PFSK-1 (cell line): ENCODE results near the gene MCM10.

Experiments
- FOXP2 ChIP-seq: optimal IDR thresholded peaks from 2 replicates; pipeline ENCODE3; 2011; ENCODE audit warnings: borderline replicate concordance, control low read depth, inconsistent platforms; ENCODE audit not compliant: insufficient read depth; ENCODE audit errors: extremely low read length, extremely low read depth
- POLR2AphosphoS5 ChIP-seq: IDR thresholded peaks from 2 replicates; pipeline ENCODE4 v1.6.1; 2012; ENCODE audit warnings: low read depth, mild to moderate bottlenecking, control low read depth, low read length, moderate library complexity
- SIN3A ChIP-seq: IDR thresholded peaks from 2 replicates; pipeline ENCODE4 v1.6.1; 2012; ENCODE audit warnings: mild to moderate bottlenecking, low read length, moderate library complexity, borderline replicate concordance; ENCODE audit not compliant: insufficient read depth
- TF ChIP-seq, protein P1 (sequence below), 2 experiments: IDR thresholded peaks; 2 replicates each; pipeline versions ENCODE4 v1.6.1 to v1.8.0; 2011 to 2012; ENCODE audit warnings: low read depth in 2 of 2, low read length in 2 of 2, control low read depth in 1 of 2, inconsistent platforms in 1 of 2, mild to moderate bottlenecking in 1 of 2, moderate library complexity in 1 of 2; ENCODE audit not compliant: insufficient read depth in 1 of 2

DNA sequence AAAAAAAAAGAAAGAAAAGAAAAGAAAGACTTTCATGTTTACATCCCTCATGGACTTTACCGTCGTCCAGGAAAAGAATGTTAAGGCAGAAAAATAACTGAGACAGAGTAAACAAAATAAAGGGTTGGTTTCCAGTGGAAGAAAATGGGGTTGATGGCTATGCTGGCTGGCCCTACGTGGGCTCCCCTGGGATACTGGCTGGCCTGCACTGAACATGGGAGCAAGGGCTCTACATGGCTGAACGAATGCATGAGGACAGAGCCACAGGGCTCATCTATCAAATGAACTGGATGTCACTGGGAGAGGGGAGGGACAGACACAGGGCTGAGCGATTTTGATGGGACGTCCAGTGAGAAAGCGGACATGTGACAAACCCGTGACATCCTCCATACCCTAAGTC, 75.3 kb downstream of the MCM10 start:
- no peak for TF ChIP-seq FOXP2
- TF ChIP-seq POLR2AphosphoS5 = no peak
- no peak for TF ChIP-seq SIN3A
- TF ChIP-seq, protein P1, sequence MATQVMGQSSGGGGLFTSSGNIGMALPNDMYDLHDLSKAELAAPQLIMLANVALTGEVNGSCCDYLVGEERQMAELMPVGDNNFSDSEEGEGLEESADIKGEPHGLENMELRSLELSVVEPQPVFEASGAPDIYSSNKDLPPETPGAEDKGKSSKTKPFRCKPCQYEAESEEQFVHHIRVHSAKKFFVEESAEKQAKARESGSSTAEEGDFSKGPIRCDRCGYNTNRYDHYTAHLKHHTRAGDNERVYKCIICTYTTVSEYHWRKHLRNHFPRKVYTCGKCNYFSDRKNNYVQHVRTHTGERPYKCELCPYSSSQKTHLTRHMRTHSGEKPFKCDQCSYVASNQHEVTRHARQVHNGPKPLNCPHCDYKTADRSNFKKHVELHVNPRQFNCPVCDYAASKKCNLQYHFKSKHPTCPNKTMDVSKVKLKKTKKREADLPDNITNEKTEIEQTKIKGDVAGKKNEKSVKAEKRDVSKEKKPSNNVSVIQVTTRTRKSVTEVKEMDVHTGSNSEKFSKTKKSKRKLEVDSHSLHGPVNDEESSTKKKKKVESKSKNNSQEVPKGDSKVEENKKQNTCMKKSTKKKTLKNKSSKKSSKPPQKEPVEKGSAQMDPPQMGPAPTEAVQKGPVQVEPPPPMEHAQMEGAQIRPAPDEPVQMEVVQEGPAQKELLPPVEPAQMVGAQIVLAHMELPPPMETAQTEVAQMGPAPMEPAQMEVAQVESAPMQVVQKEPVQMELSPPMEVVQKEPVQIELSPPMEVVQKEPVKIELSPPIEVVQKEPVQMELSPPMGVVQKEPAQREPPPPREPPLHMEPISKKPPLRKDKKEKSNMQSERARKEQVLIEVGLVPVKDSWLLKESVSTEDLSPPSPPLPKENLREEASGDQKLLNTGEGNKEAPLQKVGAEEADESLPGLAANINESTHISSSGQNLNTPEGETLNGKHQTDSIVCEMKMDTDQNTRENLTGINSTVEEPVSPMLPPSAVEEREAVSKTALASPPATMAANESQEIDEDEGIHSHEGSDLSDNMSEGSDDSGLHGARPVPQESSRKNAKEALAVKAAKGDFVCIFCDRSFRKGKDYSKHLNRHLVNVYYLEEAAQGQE (IDR thresholded peaks at IDR 0.05; ENCODE audit: insufficient read depth in 1 of 2, low read depth in 2 of 2, low read length in 2 of 2) = no peak
